GM18502 (cell line): Measurements from ENCODE around the gene FLOT1.
A peak's percentile ranks its signal among the peaks of the same experiment; 100 is the strongest.

Experiments used
- ATAC-seq: cut with Tn5 transposase; IDR thresholded peaks from one replicate; pipeline ENCODE4 v1.9.1; 2021; ENCODE audit warnings: mild to moderate bottlenecking; ENCODE audit not compliant: unreplicated experiment, poor library complexity

Gene FLOT1

GRCh38 chr6:30683183-30683979, 59.1 kb downstream of the FLOT1 start:
- no peak for ATAC-seq

GRCh38 chr6:30682143-30683117, 60.1 kb downstream of the FLOT1 start:
- peak; percentile 49 for ATAC-seq

- ATAC-seq: no peak
Measured at GRCh38 chr6:30681766-30682142, 60.7 kb downstream of the FLOT1 start.

GRCh38 chr6:30679765-30680535, 62.5 kb downstream of the FLOT1 start:
- no peak for ATAC-seq

- ATAC-seq: peak; percentile 41
Measured at GRCh38 chr6:30678964-30679726, 63.3 kb downstream of the FLOT1 start.
